Inferior parietal cortex (tissue), 1 donor: ENCODE results near the gene DNER.
"Not testable (repeated sequence)": the region's sequence is repeated elsewhere in the genome, so short reads cannot be mapped to it uniquely, and the experiment has no call there.

Source experiments
- DNase-seq: peaks from one replicate; pipeline ENCODE4 v3.0.0-alpha.2; 2016; ENCODE audit errors: extremely low spot score

Gene DNER

GRCh38 chr2:229405796-229406195, 308.6 kb downstream of the DNER start:
- DNase-seq: no peak

- DNase-seq: no peak
Measured at GRCh38 chr2:229403296-229403695, 311.1 kb downstream of the DNER start.

GRCh38 chr2:229401171-229401865, 313.0 kb downstream of the DNER start:
- no peak for DNase-seq

GRCh38 chr2:229393926-229394325, 320.4 kb downstream of the DNER start:
- no peak for DNase-seq

GRCh38 chr2:229392196-229392595, 322.2 kb downstream of the DNER start:
- no peak for DNase-seq

GRCh38 chr2:229388731-229389130, 325.6 kb downstream of the DNER start:
- DNase-seq: no peak

- no peak for DNase-seq
Measured at GRCh38 chr2:229387866-229388265, 326.5 kb downstream of the DNER start.

- DNase-seq: no peak
Measured at GRCh38 chr2:229380101-229380625, 334.2 kb downstream of the DNER start.

GRCh38 chr2:229378386-229378785, 336.0 kb downstream of the DNER start:
- DNase-seq: no peak

- DNase-seq: no peak
Measured at GRCh38 chr2:229376866-229377265, 337.5 kb downstream of the DNER start.

- no peak for DNase-seq
Measured at GRCh38 chr2:229375251-229375650, 339.1 kb downstream of the DNER start.

GRCh38 chr2:229373311-229373710, 341.0 kb downstream of the DNER start:
- not testable (repeated sequence) for DNase-seq

- no peak for DNase-seq
Measured at GRCh38 chr2:229372207-229372606, 342.1 kb downstream of the DNER start.

GRCh38 chr2:229371086-229371485, 343.3 kb downstream of the DNER start:
- DNase-seq: no peak

GRCh38 chr2:229370509-229370908, 343.8 kb downstream of the DNER start:
- DNase-seq: peak; percentile 66

- no peak for DNase-seq
Measured at GRCh38 chr2:229363185-229363814, 351.1 kb downstream of the DNER start.

GRCh38 chr2:229350883-229351282, 363.5 kb downstream of the DNER start:
- no peak for DNase-seq

- DNase-seq: no peak
Measured at GRCh38 chr2:229350117-229350805, 364.1 kb downstream of the DNER start.

GRCh38 chr2:229348128-229348527, 366.2 kb downstream of the DNER start:
- DNase-seq: no peak

GRCh38 chr2:229346816-229347540, 367.4 kb downstream of the DNER start:
- no peak for DNase-seq

GRCh38 chr2:229344955-229345354, 369.4 kb downstream of the DNER start:
- DNase-seq: no peak

GRCh38 chr2:229344151-229344551, 370.2 kb downstream of the DNER start:
- no peak for DNase-seq
